HEK293 (cell line): Measurements from ENCODE around the gene SLC35E1.

Source experiments
- CTCF ChIA-PET: fragments of 350-600 bp; formaldehyde crosslinking; extraction: SDS; loops from one replicate; lab custom pipeline; 2021; ENCODE audit warnings: antibody characterized with exemption; lab: Yijun Ruan, JAX
- POLR2A ChIA-PET: fragments of 300-600 bp; formaldehyde crosslinking; extraction: SDS; loops from one replicate; lab custom pipeline; 2020; ENCODE audit warnings: antibody characterized with exemption, inconsistent platforms; lab: Yijun Ruan, JAX
- H3K27ac ChIP-seq: fragments of 200-500 bp; sonication (Bioruptor generic); 2 replicates; pipeline ENCODE4 v1.5.1; 2014; ENCODE audit warnings: low read depth, low read length, control low read depth, inconsistent platforms; ENCODE audit errors: extremely low read depth
- H3K36me3 ChIP-seq, 2 experiments: fragments of 200-500 bp in 1 of 2; sonication (Bioruptor generic) in 1 of 2; 1 replicate in 1 of 2; 2 replicates in 1 of 2; pipeline ENCODE4 v1.5.1; 2014 to 2017; ENCODE audit warnings: inconsistent platforms in 2 of 2, low read length in 2 of 2; ENCODE audit not compliant: control insufficient read depth in 2 of 2, insufficient read depth in 1 of 2
- H3K4me1 ChIP-seq: fragments of 200-500 bp; sonication (Bioruptor generic); 2 replicates; pipeline ENCODE4 v1.5.1; 2014; ENCODE audit warnings: mild to moderate bottlenecking, low read length, inconsistent platforms; ENCODE audit not compliant: control insufficient read depth, insufficient read depth
- H3K4me3 ChIP-seq: 2 replicates; pipeline ENCODE4 v1.5.1; 2011; ENCODE audit warnings: low read depth, mild to moderate bottlenecking, control low read depth, low read length, moderate library complexity
- H3K9me3 ChIP-seq: fragments of 200-500 bp; sonication (Bioruptor generic); 2 replicates; pipeline ENCODE4 v1.5.1; 2014; ENCODE audit warnings: low read depth, low read length, inconsistent platforms; ENCODE audit not compliant: control insufficient read depth, insufficient read depth
- INSM2 ChIP-seq: fragments of 450-650 bp; formaldehyde crosslinking; IDR thresholded peaks from 2 replicates; pipeline ENCODE4 v1.5.1; 2016; ENCODE audit warnings: missing biosample characterization, missing genetic modification characterization
- PRDM10 ChIP-seq: fragments of 450-650 bp; formaldehyde crosslinking; IDR thresholded peaks from 2 replicates; pipeline ENCODE4 v1.5.1; 2016; ENCODE audit warnings: missing biosample characterization, missing genetic modification characterization
- ZBTB10 ChIP-seq: fragments of 450-650 bp; formaldehyde crosslinking; IDR thresholded peaks from 2 replicates; pipeline ENCODE4 v1.5.1; 2016; ENCODE audit warnings: missing biosample characterization, missing genetic modification characterization
- ZNF155 ChIP-seq: fragments of 450-650 bp; formaldehyde crosslinking; IDR thresholded peaks from 2 replicates; pipeline ENCODE4 v1.5.1; 2016; ENCODE audit warnings: missing biosample characterization, missing genetic modification characterization
- ZNF24 ChIP-seq: fragments of 450-650 bp; formaldehyde crosslinking; IDR thresholded peaks from 2 replicates; pipeline ENCODE4 v1.5.1; 2016; ENCODE audit warnings: missing biosample characterization, missing genetic modification characterization
- ZNF341 ChIP-seq: fragments of 450-650 bp; formaldehyde crosslinking; IDR thresholded peaks from 2 replicates; pipeline ENCODE4; 2016; ENCODE audit warnings: low read depth, missing biosample characterization, missing genetic modification characterization
- ZNF391 ChIP-seq: fragments of 450-650 bp; formaldehyde crosslinking; IDR thresholded peaks from 2 replicates; pipeline ENCODE4 v1.5.1; 2016; ENCODE audit warnings: low read depth, missing biosample characterization, missing genetic modification characterization, borderline replicate concordance
- ZNF426 ChIP-seq: fragments of 450-650 bp; formaldehyde crosslinking; IDR thresholded peaks from 2 replicates; pipeline ENCODE4 v1.5.1; 2017; ENCODE audit warnings: missing biosample characterization, missing genetic modification characterization, mild to moderate bottlenecking, inconsistent platforms, moderate library complexity
- ZNF433 ChIP-seq: fragments of 450-650 bp; formaldehyde crosslinking; IDR thresholded peaks from 2 replicates; pipeline ENCODE4 v1.5.1; 2016; ENCODE audit warnings: missing biosample characterization, missing genetic modification characterization, low read depth
- ZNF530 ChIP-seq: fragments of 450-650 bp; formaldehyde crosslinking; IDR thresholded peaks from 2 replicates; pipeline ENCODE4 v1.5.1; 2016; ENCODE audit warnings: low read depth, missing biosample characterization, missing genetic modification characterization
- ZNF555 ChIP-seq: fragments of 450-650 bp; formaldehyde crosslinking; conservative IDR thresholded peaks from 2 replicates; pipeline ENCODE4 v1.5.1; 2017; ENCODE audit warnings: missing biosample characterization, mild to moderate bottlenecking, missing genetic modification characterization, inconsistent platforms
- ZNF561 ChIP-seq: fragments of 450-650 bp; IDR thresholded peaks from 2 replicates; pipeline ENCODE4 v1.5.1; 2018; ENCODE audit warnings: missing biosample characterization, missing genetic modification characterization, borderline replicate concordance
- ZNF701 ChIP-seq: fragments of 450-650 bp; formaldehyde crosslinking; IDR thresholded peaks from 2 replicates; pipeline ENCODE4 v1.5.1; 2016; ENCODE audit warnings: missing biosample characterization, missing genetic modification characterization
- ZNF792 ChIP-seq: fragments of 450-650 bp; formaldehyde crosslinking; IDR thresholded peaks from 2 replicates; pipeline ENCODE4 v1.5.1; 2016; ENCODE audit warnings: missing biosample characterization, missing genetic modification characterization
- TF ChIP-seq, protein P1 (sequence below): fragments of 450-650 bp; formaldehyde crosslinking; IDR thresholded peaks from 2 replicates; pipeline ENCODE4 v1.5.1; 2016; ENCODE audit warnings: missing biosample characterization, missing genetic modification characterization

Gene SLC35E1

GRCh38 chr19:16535381-16535780 is 36.8 kb downstream of the SLC35E1 start (continued):
- TF ChIP-seq ZBTB10 (tag by site-specific recombination) (no peak), ZNF24 (tag by site-specific recombination) (no peak), ZNF391 (no peak), ZNF555 (tag by site-specific recombination) (no peak), INSM2 (tag by site-specific recombination) (no peak), ZNF792 (tag by site-specific recombination) (no peak), ZNF426 (tag by site-specific recombination) (no peak), ZNF701 (no peak)
- TF ChIP-seq, protein P1, sequence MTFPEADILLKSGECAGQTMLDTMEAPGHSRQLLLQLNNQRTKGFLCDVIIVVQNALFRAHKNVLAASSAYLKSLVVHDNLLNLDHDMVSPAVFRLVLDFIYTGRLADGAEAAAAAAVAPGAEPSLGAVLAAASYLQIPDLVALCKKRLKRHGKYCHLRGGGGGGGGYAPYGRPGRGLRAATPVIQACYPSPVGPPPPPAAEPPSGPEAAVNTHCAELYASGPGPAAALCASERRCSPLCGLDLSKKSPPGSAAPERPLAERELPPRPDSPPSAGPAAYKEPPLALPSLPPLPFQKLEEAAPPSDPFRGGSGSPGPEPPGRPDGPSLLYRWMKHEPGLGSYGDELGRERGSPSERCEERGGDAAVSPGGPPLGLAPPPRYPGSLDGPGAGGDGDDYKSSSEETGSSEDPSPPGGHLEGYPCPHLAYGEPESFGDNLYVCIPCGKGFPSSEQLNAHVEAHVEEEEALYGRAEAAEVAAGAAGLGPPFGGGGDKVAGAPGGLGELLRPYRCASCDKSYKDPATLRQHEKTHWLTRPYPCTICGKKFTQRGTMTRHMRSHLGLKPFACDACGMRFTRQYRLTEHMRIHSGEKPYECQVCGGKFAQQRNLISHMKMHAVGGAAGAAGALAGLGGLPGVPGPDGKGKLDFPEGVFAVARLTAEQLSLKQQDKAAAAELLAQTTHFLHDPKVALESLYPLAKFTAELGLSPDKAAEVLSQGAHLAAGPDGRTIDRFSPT: no peak

- no peaks in the 10 kb centered on the region for H3K4me1 ChIP-seq
- TF ChIP-seq ZNF561 (tag by site-specific recombination): no peak
- TF ChIP-seq PRDM10 (tag by site-specific recombination): no peak
- TF ChIP-seq ZNF530 (tag by site-specific recombination): no peak
- peak; percentile 66 for TF ChIP-seq ZNF341 (tag by site-specific recombination)
- no peak for TF ChIP-seq ZNF155 (tag by site-specific recombination)
- no peak for TF ChIP-seq ZNF433 (tag by site-specific recombination)
- ChIA-PET POLR2A (interaction anchor here (1.2 kb wide), 1 partner anchor 8 kb away, joined by 4 read pairs; no protein-coding TSS in a partner anchor), CTCF (no interaction called here)
- H3K9me3 ChIP-seq: no peaks in the 10 kb centered on the region
- no peak overlapping the region for H3K27ac ChIP-seq
- H3K36me3 ChIP-seq: peaks cover 33 to 99% of the 10 kb centered on the region in 2 experiments; a peak in 2 of 3 replicates
- no peak overlapping the region for H3K4me3 ChIP-seq
Measured at GRCh38 chr19:16532440-16533234, 39.6 kb downstream of the SLC35E1 start.
